ENCODE data around the gene TRIB2.

TRIB2 gene

GRCh38 chr2:12737738-12738485, 21.2 kb downstream of the TRIB2 start:
- DNase-seq (ENCODE audit: extremely low read depth in 1 of 2, low read depth in 1 of 2), result no peak

DNA sequence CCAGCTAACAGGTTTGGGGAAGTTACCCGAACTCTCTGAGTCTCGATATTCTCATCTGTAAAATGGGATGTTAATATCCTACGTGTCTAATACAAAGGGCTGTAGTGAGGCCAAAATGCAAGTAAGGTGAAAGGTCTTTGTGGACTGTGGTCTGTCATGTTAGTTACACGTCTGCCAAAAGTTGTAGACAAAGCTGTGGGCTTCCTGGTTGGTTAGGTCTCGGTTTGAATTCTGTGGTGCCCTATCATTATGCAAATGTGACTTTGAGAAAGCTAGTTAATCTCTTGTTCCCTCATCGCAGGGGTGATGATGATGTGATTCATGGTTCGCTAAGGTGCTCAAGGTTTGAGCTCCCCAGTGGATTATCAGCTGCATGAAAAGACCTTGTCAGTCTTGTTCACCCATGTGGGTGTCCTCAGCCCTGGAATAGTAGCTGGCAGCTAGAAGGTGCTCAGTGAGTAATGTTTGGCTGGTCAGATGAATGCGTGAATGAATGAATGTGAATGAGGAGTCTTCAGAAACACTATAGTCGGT, 23.1 kb downstream of the TRIB2 start:
- no peak for DNase-seq (ENCODE audit: extremely low read depth in 1 of 2, low read depth in 1 of 2)

- no peak for DNase-seq (ENCODE audit: extremely low read depth in 1 of 2, low read depth in 1 of 2)
Observed at GRCh38 chr2:12741380-12741779, 24.6 kb downstream of the TRIB2 start.

- DNase-seq (ENCODE audit: extremely low read depth in 1 of 2, low read depth in 1 of 2), result no peak
Observed at GRCh38 chr2:12742891-12743290, 26.2 kb downstream of the TRIB2 start.

DNA sequence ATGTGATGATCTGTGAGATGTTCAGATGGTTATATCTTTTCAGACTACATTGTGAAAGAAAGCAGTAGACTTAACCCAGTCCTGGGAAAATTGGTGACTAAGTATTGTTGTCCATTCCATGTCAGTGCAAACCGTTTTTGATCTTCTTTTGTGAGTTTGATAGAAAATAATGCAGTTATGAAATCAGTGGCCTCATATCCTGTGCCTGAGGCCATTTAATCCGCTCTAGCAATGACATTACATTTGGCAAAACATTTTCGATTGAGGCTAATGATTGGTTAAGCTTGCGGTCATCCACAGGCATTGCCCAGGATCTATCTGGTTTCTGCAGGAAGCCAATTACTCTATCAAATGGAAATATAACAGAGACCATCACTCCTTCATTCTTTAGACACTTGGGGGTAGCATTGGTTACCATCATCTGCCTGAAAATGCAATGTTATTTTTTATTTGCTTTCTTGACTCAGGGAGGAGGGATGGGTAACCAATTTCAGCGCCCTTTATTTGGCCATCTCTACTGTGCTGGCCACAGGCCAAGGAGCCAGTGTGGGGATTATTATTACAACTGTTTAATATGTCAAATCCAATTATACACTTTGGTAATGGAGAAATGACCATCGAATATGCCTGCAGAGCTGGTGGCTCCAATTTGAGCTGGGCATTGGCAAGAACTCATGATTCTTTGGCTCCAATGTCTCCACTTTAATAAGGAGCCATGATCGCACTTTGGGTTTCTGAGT, 33.6 kb downstream of the TRIB2 start:
- no peak for DNase-seq (ENCODE audit: extremely low read depth in 1 of 2, low read depth in 1 of 2)

GRCh38 chr2:12754643-12755042, 37.9 kb downstream of the TRIB2 start:
- no peak for DNase-seq (ENCODE audit: extremely low read depth in 1 of 2, low read depth in 1 of 2)

DNA sequence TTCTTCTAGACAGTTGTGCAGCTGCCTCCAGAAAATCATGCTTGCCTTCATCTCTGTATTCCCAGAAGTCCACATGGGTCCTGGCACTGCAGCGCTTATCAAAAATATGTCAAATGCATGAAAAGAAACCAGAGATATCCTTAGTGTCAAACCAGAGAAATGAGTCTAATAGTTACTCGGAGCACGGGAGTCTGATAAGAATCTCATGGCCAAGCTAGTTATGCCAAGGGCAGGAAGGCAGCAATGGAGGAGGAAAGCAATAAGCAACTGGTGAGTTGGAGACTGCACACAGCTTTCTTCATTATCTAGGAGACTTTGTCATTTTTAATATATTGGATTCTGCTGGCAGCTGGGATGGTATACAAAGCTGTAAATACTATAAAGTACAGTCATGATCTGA, 38.6 kb downstream of the TRIB2 start:
- DNase-seq (ENCODE audit: extremely low read depth in 1 of 2, low read depth in 1 of 2), result no peak

DNA sequence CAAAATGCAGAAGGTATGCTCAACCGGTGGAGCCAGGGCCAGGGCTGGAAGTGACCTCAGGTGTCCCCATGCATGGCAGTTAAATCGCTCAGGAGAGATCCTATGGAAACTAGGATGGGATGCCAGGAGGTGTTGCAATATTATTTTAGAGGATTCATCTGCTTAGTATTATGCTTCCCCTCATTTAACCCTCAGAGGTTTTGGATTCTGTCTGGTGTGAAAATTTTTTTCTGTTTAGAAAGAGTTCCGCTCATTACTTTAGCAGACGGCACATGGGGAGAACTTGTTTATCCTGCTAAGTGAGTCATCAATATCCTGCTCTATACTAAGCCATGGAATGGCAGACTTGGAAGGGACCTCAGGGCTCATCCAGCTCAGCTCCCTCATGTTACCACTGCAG, 42.5 kb downstream of the TRIB2 start:
- no peak for DNase-seq (ENCODE audit: extremely low read depth in 1 of 2, low read depth in 1 of 2)

DNA sequence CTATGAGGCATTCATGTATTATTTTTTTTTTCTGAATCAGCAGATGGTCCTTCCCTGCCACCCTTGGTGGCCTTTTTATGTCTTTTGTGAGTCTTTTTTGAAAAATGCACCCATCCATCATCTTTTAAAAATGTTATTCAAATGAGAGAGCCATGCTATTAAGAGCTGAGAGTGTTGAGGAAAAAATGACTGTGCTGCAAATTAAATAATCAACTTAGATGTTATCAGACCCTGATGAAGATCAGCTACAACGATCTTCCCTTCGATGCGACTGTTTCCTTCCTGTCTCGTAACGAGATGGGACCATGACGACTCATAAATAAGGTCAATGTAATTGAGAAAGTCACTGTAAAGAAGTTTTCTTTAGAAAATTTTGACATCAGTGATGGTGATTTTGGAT, 44.4 kb downstream of the TRIB2 start:
- no peak for DNase-seq (ENCODE audit: extremely low read depth in 1 of 2, low read depth in 1 of 2)

GRCh38 chr2:12762337-12762736, 45.6 kb downstream of the TRIB2 start:
- DNase-seq (ENCODE audit: extremely low read depth in 1 of 2, low read depth in 1 of 2), result no peak

DNA sequence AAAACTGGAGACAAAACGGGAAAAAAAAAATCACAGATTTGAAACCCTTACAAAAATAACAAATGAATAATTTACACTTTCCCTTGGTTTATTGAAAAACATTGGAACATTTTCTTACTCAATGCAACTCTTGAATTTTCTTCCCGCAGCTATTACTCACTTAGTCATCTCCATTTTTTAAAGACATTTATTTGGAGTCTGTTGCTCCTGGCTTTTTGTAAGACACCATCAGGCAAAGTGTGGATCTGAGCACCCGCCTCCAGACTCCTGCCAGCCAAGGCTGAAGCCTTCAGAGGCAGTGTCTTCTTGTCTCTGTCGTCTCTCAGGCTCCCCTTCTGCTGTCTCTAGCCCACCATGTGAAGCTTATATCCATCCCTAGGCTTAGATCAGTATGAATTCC, 46.2 kb downstream of the TRIB2 start:
- DNase-seq (ENCODE audit: extremely low read depth in 1 of 2, low read depth in 1 of 2), result no peak

DNA sequence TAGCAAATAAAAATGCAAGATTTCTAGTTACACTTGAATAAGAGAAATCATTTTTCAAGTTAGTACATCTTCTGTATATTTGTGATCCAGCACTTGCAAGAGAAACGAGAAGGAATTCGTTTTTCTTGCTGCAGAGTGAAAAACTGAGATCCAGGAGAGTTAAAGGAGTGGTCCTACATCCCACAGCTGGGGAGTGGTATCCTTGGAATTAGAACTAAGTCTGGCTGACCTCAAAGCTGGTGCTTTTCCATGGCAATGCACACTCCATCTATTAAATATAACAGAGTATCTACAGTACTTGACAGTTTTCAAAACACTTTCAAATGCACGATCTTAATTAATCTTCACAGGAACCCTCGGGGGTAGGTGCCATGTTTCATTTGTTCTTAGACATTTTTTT, 46.8 kb downstream of the TRIB2 start:
- no peak for DNase-seq (ENCODE audit: extremely low read depth in 1 of 2, low read depth in 1 of 2)

DNA sequence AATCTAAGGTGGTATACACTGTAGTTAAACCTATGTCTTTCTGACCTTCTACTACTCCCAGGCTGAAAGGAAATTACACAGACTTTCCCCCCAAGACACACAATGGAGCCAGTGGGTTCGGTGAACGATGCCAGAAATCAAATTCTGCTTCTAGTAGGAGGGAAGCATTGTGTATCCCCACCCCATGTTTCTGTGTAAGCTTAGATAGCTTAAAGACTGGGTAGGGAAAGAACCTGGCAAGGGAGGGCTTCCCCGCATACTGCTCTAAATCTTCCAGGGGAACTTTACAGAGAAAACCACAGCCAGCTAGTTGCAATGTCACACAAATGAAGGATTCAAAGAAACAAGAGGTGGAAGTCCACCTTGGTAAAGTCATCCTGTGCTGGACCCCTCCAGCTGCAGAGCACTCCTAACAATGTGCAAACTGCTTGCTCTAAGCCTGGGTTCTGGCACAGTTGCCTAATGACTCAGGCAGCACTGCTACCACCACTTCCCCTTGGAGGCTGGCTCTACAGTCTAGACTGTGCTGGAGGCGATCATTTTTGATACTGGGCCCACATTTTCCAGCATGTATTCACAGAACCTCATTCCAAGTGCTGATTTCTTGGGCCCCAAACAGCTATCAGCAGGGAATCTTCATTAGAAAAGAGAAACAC, 47.5 kb downstream of the TRIB2 start:
- DNase-seq (ENCODE audit: extremely low read depth in 1 of 2, low read depth in 1 of 2), result no peak

GRCh38 chr2:12764849-12765605, 48.3 kb downstream of the TRIB2 start:
- no peak for DNase-seq (ENCODE audit: extremely low read depth in 1 of 2, low read depth in 1 of 2)

DNA sequence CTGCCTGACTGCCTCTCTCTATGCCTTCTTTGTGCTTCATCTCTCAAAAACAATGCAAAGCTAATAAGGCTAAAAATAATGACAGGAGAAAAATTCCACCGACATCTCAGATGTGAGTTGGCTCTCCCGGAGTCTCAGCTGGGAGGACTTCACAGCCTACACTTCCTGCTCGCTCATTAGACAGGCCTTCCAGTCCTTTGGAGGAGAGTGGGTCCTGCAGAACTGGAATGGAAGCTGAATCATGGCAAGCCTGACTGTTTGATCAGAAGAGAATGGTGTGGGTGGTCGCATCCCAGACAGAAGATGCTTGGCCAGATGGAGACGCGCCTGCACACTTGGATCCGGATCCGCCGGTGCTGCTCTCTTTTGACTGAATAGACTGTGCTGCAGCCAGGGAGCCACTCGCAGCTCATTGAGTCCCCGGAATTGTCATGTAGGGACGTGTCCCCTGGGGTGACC, 49.7 kb downstream of the TRIB2 start:
- no peak for DNase-seq (ENCODE audit: extremely low read depth in 1 of 2, low read depth in 1 of 2)

GRCh38 chr2:12767541-12767940, 50.8 kb downstream of the TRIB2 start:
- DNase-seq (ENCODE audit: extremely low read depth in 1 of 2, low read depth in 1 of 2), result no peak

- no peak for DNase-seq (ENCODE audit: extremely low read depth in 1 of 2, low read depth in 1 of 2)
Observed at GRCh38 chr2:12767996-12768624, 51.4 kb downstream of the TRIB2 start.

GRCh38 chr2:12769492-12770105, 52.9 kb downstream of the TRIB2 start:
- no peak for DNase-seq (ENCODE audit: extremely low read depth in 1 of 2, low read depth in 1 of 2)

DNA sequence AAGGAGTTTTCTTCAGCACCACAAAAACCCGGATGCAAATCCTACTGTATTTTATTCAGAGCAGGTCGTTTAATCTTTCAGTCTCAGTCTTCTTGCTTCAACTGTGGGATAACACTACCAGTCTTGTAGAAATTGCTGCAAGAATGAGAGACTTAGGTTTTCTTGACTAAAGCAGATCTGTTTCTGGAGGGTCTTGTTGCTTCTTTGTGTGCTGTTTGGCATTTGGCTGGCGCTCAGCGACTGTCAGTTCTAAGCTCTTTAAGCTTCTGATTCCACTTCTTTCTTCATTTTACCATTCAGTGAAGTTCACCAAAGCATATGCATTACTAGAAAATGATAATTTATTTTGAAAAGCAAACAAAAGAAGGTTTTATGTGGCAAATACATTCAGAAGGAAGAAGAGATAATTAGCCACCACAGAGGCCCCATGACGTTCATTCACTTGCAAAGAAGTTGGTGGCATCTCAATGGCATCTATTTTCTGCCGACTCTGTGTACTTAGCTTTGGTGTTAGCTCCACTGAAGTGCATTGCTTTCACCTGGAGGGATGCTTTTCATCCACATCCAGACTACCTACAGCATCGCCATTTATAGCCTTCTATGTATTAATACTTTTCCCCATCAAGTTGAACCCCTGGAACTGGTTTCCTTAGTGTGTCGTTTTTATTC, 53.7 kb downstream of the TRIB2 start:
- DNase-seq (ENCODE audit: extremely low read depth in 1 of 2, low read depth in 1 of 2), result no peak
